Colonic mucosa (tissue), 4 donors: Measurements from ENCODE around the gene KIAA1549. TPM values are rescaled to one million over a fixed set of nuclear protein-coding genes. Genes with fewer than 3 reads are reported as not detected.

ENCODE experiments used
- DNase-seq: peaks from one replicate; pipeline ENCODE4 v3.0.0-alpha.2; 2020
- H3K27ac ChIP-seq: fragments of 200-600 bp; one replicate; pipeline ENCODE4 v1.8.0; 2021
- H3K27me3 ChIP-seq: fragments of 200-600 bp; one replicate; pipeline ENCODE4 v1.8.0; 2021
- H3K36me3 ChIP-seq: fragments of 200-600 bp; one replicate; pipeline ENCODE4 v1.8.0; 2021
- H3K4me1 ChIP-seq: fragments of 200-600 bp; one replicate; pipeline ENCODE4 v1.8.0; 2021; ENCODE audit warnings: mild to moderate bottlenecking
- H3K4me3 ChIP-seq: fragments of 200-600 bp; one replicate; pipeline ENCODE4 v1.8.0; 2021
- H3K9ac ChIP-seq, 2 donors: one replicate each; pipeline ENCODE4 v1.7.0; 2013; ENCODE audit warnings: control low read depth in 2 of 2, low read depth in 2 of 2, low read length in 2 of 2
- H3K9me3 ChIP-seq: fragments of 200-600 bp; one replicate; pipeline ENCODE4 v1.8.0; 2021
- intact Hi-C: fragments of 100-400 bp; cut with DNase I; formaldehyde crosslinking; loops from one replicate; pipeline ENCODE4 v1.14.1; 2022
- total RNA-seq, 2 donors: library from RNA; stranded (reverse); fragmentation: NEBNext Ultra II Directional in 1 of 2; extraction: Animal tissue kit (Norgen Biotek cat#: 25700) in 1 of 2; gene quantifications; one replicate each; pipeline ENCODE4 v1.2.1, GENCODE V29; 2021
- TF ChIP-seq, protein P1 (sequence below): fragments of 200-600 bp; IDR thresholded peaks from one replicate; pipeline ENCODE4 v1.8.0; 2022; ENCODE audit warnings: antibody characterized with exemption, mild to moderate bottlenecking
- donor health status: healthy.
- donor health status: DM: no; HTN: no; CAD: no.
- donor health status: DM: no; HTN: no; CAD: no.

KIAA1549 gene
- total RNA-seq, 2 donors from 2014 or later: 2.9 to 3.5 TPM

DNA sequence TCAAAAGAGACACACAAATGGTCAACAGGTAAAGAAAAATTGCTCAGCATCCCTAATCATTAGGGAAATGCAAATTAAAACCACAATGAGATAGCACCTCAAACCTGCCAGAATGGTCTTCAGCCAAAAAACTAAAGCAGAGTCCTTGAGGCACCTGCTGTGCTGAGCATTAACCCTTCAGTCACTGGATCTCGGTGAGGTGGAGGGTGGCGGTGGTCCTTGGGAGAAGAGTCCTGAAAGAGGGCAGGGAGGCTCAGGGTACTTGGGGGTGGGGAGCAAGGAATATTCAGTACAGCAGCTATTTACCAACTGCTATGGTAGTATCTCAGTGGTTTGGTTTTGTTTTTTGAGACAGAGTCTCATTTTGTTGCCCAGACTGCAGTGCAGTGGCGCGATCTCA is 7.1 kb downstream of the KIAA1549 start:
- intact Hi-C loops: no loop called here
- Histone ChIP-seq H3K4me3 (no peak overlapping the region), H3K9me3 (no peaks in the 10 kb centered on the region), H3K36me3 (no peaks in the 10 kb centered on the region), H3K27ac (no peak overlapping the region), H3K27me3 (no peaks in the 10 kb centered on the region), H3K9ac (no peak overlapping the region), H3K4me1 (no peaks in the 10 kb centered on the region)
- no peak for DNase-seq
- TF ChIP-seq, protein P1, sequence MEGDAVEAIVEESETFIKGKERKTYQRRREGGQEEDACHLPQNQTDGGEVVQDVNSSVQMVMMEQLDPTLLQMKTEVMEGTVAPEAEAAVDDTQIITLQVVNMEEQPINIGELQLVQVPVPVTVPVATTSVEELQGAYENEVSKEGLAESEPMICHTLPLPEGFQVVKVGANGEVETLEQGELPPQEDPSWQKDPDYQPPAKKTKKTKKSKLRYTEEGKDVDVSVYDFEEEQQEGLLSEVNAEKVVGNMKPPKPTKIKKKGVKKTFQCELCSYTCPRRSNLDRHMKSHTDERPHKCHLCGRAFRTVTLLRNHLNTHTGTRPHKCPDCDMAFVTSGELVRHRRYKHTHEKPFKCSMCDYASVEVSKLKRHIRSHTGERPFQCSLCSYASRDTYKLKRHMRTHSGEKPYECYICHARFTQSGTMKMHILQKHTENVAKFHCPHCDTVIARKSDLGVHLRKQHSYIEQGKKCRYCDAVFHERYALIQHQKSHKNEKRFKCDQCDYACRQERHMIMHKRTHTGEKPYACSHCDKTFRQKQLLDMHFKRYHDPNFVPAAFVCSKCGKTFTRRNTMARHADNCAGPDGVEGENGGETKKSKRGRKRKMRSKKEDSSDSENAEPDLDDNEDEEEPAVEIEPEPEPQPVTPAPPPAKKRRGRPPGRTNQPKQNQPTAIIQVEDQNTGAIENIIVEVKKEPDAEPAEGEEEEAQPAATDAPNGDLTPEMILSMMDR: no peak

DNA sequence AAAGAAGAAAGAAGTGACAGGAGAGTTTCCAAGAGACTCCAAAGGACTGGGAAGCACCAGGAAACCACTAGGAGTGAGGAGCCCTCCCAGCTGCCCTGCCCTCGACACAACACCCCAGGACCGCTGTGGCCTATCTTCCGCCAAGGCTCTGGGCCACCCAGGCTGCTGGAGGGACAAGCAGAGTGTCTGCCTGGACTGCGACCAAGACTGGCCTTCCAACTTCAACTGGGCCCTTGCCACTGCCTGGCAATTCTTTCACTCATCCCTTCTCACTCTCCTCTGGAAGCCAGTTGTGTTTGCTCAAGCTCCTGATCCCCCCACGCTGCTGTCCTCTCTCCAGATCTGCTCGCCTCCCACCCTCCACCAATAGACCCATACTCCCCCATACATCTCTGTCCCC is 10.2 kb downstream of the KIAA1549 start:
- Histone ChIP-seq H3K9ac (no peak overlapping the region), H3K4me3 (no peak overlapping the region), H3K9me3 (no peaks in the 10 kb centered on the region), H3K27ac (no peak overlapping the region), H3K36me3 (no peaks in the 10 kb centered on the region), H3K4me1 (no peaks in the 10 kb centered on the region), H3K27me3 (no peaks in the 10 kb centered on the region)
- no peak for DNase-seq
- TF ChIP-seq, protein P1: no peak
- intact Hi-C loops: no loop called here

DNA sequence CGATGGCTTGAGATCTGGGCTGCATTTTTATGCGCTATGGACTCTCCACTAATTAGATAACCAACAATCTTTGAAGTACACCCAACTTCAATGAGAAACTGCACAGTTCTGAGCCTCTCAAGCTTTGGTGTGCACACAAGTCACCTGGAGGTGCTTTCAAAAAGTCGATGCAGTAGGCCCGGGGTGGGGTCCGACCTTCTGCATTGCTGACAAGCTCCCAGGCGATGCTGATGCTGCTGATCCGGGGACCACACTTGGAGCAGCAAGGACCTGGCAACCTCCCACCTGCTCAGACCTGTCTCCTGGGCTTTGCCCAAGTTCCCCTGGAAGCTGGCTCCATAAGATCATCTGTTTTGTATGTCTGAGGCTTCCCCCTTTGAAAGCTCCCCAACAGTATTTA is 10.7 kb downstream of the KIAA1549 start:
- H3K4me1 ChIP-seq: no peaks in the 10 kb centered on the region
- H3K27ac ChIP-seq: no peak overlapping the region
- H3K9me3 ChIP-seq: no peaks in the 10 kb centered on the region
- intact Hi-C loops: no loop called here
- H3K36me3 ChIP-seq: no peaks in the 10 kb centered on the region
- no peak for DNase-seq
- no peak overlapping the region for H3K4me3 ChIP-seq
- no peak overlapping the region for H3K9ac ChIP-seq
- no peaks in the 10 kb centered on the region for H3K27me3 ChIP-seq
- TF ChIP-seq, protein P1: no peak

DNA sequence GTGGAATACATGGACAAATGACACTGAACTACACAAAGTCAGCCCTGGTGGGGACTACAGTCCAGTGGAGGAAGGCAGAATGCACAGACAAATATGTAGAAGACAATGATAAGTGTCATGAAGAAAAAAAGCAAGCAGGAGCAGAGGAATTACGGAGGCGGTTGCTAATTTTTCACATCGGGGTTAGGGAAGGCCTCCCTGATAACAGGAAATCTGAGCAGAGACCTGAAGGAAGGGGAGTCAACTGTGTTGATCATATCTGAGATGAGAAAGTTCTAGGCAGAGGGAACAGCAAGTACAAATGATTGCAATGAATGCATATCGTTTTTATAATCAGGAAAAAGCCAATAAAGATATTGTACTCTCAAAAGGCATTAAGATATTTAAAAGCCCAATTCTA is 14.0 kb downstream of the KIAA1549 start:
- no peak overlapping the region for H3K27ac ChIP-seq
- TF ChIP-seq, protein P1: no peak
- H3K4me1 ChIP-seq: no peaks in the 10 kb centered on the region
- intact Hi-C loops: no loop called here
- no peaks in the 10 kb centered on the region for H3K27me3 ChIP-seq
- H3K9me3 ChIP-seq: no peaks in the 10 kb centered on the region
- H3K9ac ChIP-seq: no peak overlapping the region
- no peak overlapping the region for H3K4me3 ChIP-seq
- no peaks in the 10 kb centered on the region for H3K36me3 ChIP-seq
- no peak for DNase-seq

DNA sequence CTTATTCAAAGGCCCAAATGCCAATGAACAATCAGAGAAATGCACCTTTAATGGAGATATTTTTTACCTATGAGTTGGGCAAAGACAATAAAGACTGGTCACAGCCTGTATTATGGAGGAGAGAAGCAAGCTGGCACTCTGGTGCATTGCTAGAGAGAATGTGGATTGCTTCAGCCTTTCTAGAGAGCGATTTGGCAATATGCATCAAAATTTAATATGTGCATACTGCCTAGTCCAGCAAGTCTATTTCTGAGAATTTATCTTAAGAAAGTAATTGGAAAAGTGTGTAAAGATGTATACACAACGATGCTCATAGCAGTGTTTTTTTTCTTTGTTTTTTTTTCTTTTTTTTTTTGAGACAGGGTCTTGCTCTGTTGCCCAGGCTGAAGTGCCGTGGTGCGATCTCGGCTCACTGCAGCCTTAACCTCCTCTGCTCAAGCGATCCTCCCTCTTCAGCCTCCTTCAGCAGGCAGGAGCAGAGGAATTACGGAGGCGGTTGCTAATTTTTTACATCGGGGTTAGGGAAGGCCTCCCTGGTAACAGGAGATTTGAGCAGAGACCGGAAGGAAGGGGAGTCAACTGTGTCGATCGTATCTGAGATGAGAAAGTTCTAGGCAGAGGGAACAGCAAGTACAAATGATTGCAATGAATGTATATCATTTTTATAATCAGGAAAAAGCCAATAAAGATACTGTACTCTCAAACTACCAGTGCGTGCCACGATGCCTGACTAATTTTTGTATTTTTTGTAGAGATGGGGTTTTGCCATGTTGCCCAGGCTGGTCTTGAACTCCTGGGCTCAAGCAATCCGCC is 16.4 kb downstream of the KIAA1549 start:
- DNase-seq: no peak
- H3K27ac ChIP-seq: no peak overlapping the region
- TF ChIP-seq, protein P1: no peak
- no peaks in the 10 kb centered on the region for H3K9me3 ChIP-seq
- no peaks in the 10 kb centered on the region for H3K36me3 ChIP-seq
- H3K4me1 ChIP-seq: no peaks in the 10 kb centered on the region
- H3K9ac ChIP-seq: no peak overlapping the region
- H3K4me3 ChIP-seq: no peak overlapping the region
- no peaks in the 10 kb centered on the region for H3K27me3 ChIP-seq
- intact Hi-C loops: no loop called here
